A549 (cell line): ENCODE data around the gene TWIST2. TPM values are rescaled to one million over a fixed set of nuclear protein-coding genes. Genes with fewer than 3 reads are reported as not detected.

Experiments
- ATAC-seq, 2 experiments: fragments of 200-7000 bp in 1 of 2; fragments of >200 bp in 1 of 2; cut with Nextera tagmentation in 1 of 2; cut with Tn5 transposase in 1 of 2; 3 replicates each; pipeline versions ENCODE4 v1.8.0 to v1.9.1; 2018 to 2020; ENCODE audit warnings: mild to moderate bottlenecking in 1 of 2, moderate library complexity in 1 of 2
- CTCF ChIA-PET: fragments of 300-600 bp; sonication (Branson Sonifier 250); formaldehyde crosslinking; extraction: SDS; loops from one replicate; lab custom pipeline; 2021; ENCODE audit warnings: antibody characterized with exemption, inconsistent platforms; lab: Yijun Ruan, JAX
- POLR2A ChIA-PET: fragments of 350-600 bp; formaldehyde crosslinking; extraction: SDS; loops from one replicate; lab custom pipeline; 2021; ENCODE audit warnings: antibody characterized with exemption, inconsistent platforms; lab: Yijun Ruan, JAX
- DNase-seq, 2 experiments: peaks; one replicate each; pipeline versions ENCODE4 v3.0.0 to v3.0.0-alpha.2; 2011 to 2016; ENCODE audit warnings: low read depth in 1 of 2, low spot score in 1 of 2
- FAIRE-seq: peaks from 2 replicates; lab custom pipeline; 2011; peaks lifted over from hg19 to GRCh38; lab: Jason Lieb, UNC
- H3K27ac ChIP-seq, 2 experiments: fragments of >200 bp; sonication (Bioruptor Twin); formaldehyde crosslinking; 3 replicates each; pipeline ENCODE4 v1.5.1; 2016 to 2017
- H3K4me1 ChIP-seq: fragments of >200 bp; sonication (Bioruptor Twin); formaldehyde crosslinking; 3 replicates; pipeline ENCODE4 v1.6.1; 2016
- H3K4me2 ChIP-seq: fragments of >200 bp; sonication (Bioruptor Twin); formaldehyde crosslinking; 3 replicates; pipeline ENCODE4 v1.6.1; 2016
- H3K4me3 ChIP-seq: fragments of >200 bp; sonication (Bioruptor Twin); formaldehyde crosslinking; 3 replicates; pipeline ENCODE4 v1.5.1; 2016
- H3K9me3 ChIP-seq: fragments of >200 bp; sonication (Bioruptor Twin); formaldehyde crosslinking; 3 replicates; pipeline ENCODE4 v1.6.1; 2016
- BCL3 ChIP-seq: fragments of >200 bp; sonication (Bioruptor Twin); formaldehyde crosslinking; IDR thresholded peaks from 3 replicates; pipeline ENCODE4 v1.6.1; 2016
- BHLHE40 ChIP-seq: IDR thresholded peaks from 2 replicates; pipeline ENCODE4 v1.6.1; 2012; ENCODE audit warnings: low read depth, low read length, inconsistent platforms
- CBX8 ChIP-seq: fragments of 200-600 bp; sonication (generic); IDR thresholded peaks from 2 replicates; pipeline ENCODE4 v1.6.1; 2016
- CEBPB ChIP-seq, 2 experiments: fragments of >200 bp in 1 of 2; sonication (Bioruptor Twin) in 1 of 2; formaldehyde crosslinking in 1 of 2; IDR thresholded peaks; 2 replicates each; pipeline ENCODE4 v1.6.1; 2012 to 2016
- CHD4 ChIP-seq: fragments of 200-600 bp; sonication (generic); IDR thresholded peaks from 2 replicates; pipeline ENCODE4 v1.6.1; 2016; ENCODE audit warnings: antibody characterized with exemption, mild to moderate bottlenecking, borderline replicate concordance
- EHMT2 ChIP-seq: fragments of 200-600 bp; sonication (generic); IDR thresholded peaks from 2 replicates; pipeline ENCODE4 v1.6.1; 2016; ENCODE audit warnings: antibody characterized with exemption, low read depth, mild to moderate bottlenecking, moderate library complexity
- ELK1 ChIP-seq: fragments of 150-350 bp; IDR thresholded peaks from 2 replicates; pipeline ENCODE4 v1.6.1; 2014; ENCODE audit warnings: low read depth, mild to moderate bottlenecking, low read length
- EP300 ChIP-seq, 2 experiments: fragments of >200 bp; sonication (Bioruptor Twin); formaldehyde crosslinking; IDR thresholded peaks; 2 replicates in 1 of 2; 3 replicates in 1 of 2; pipeline ENCODE4 v1.6.1; 2016 to 2017
- FOSB ChIP-seq: fragments of 250-450 bp; sonication (Bioruptor Pico); IDR thresholded peaks from 2 replicates; pipeline ENCODE4 v1.5.0; 2020; ENCODE audit warnings: mild to moderate bottlenecking, moderate library complexity
- JUNB ChIP-seq: fragments of >200 bp; sonication (Bioruptor Twin); formaldehyde crosslinking; IDR thresholded peaks from 2 replicates; pipeline ENCODE4 v1.6.1; 2016
- PBX3 ChIP-seq: IDR thresholded peaks from 2 replicates; pipeline ENCODE4 v1.6.1; 2012
- POLR2A ChIP-seq: IDR thresholded peaks from 2 replicates; pipeline ENCODE4 v1.6.1; 2012; ENCODE audit warnings: mild to moderate bottlenecking, low read length
- REST ChIP-seq: fragments of 200-600 bp; sonication (generic); IDR thresholded peaks from 2 replicates; pipeline ENCODE4 v1.6.1; 2016; ENCODE audit warnings: antibody characterized with exemption, mild to moderate bottlenecking, moderate library complexity
- RFX5 ChIP-seq: fragments of 450-650 bp; IDR thresholded peaks from 2 replicates; pipeline ENCODE4 v1.7.1; 2014; ENCODE audit warnings: antibody characterized with exemption, mild to moderate bottlenecking, moderate library complexity
- SMC3 ChIP-seq: fragments of >200 bp; sonication (Bioruptor Twin); formaldehyde crosslinking; IDR thresholded peaks from 3 replicates; pipeline ENCODE4 v1.6.1; 2018; ENCODE audit warnings: inconsistent platforms
- TFCP2L1 ChIP-seq: fragments of 250-450 bp; sonication (Bioruptor Pico); IDR thresholded peaks from 2 replicates; pipeline ENCODE4 v1.5.0; 2021; ENCODE audit warnings: mild to moderate bottlenecking
- ZFP36 ChIP-seq: fragments of 450-650 bp; IDR thresholded peaks from 2 replicates; pipeline ENCODE4 v1.6.1; 2014; ENCODE audit warnings: borderline replicate concordance; ENCODE audit not compliant: partially characterized antibody
- ZSCAN20 ChIP-seq: fragments of 250-450 bp; sonication (Bioruptor Pico); IDR thresholded peaks from 2 replicates; pipeline ENCODE4 v1.8.0; 2022; ENCODE audit warnings: mild to moderate bottlenecking, moderate library complexity
- WGBS: methylation state at CpG from one replicate; pipeline ENCODE4 v1.1.6; 2017; ENCODE audit errors: missing lambda C conversion rate; 5-methylcytosine and 5-hydroxymethylcytosine counted together
- polyA plus RNA-seq, 4 experiments: library from polyadenylated mRNA; depleted of rRNA in 3 of 4; stranded (reverse); fragments of >200 nt; fragmentation: RNase III in 1 of 4; extraction: RNeasy Plus Mini Kit Qiagen cat#74134 plus additional on column Dnase treatment in 1 of 4; gene quantifications; 2 replicates in 3 of 4; 3 replicates in 1 of 4; pipeline ENCODE4 v1.2.3, GENCODE V29; 2011 to 2017

TWIST2 gene
- polyA plus RNA-seq, 2 of the 4 experiments (the other 2 are of a cell fraction), result 7.1 to 8.2 TPM

GRCh38 chr2:238892796-238893195, 44.9 kb downstream of the TWIST2 start:
- Histone ChIP-seq H3K4me3 (no peak overlapping the region), H3K9me3 (no peaks in the 10 kb centered on the region), H3K27ac (no peak overlapping the region), H3K4me1 (no peaks in the 10 kb centered on the region), H3K4me2 (no peak overlapping the region)
- no peak for ATAC-seq
- ChIA-PET POLR2A (no interaction called here), CTCF (interaction anchor here (0.9 kb wide), 1 partner anchor 45 kb away, joined by 3 read pairs; the partner anchor contains the start of gene TWIST2)
- no peak for DNase-seq
- TF ChIP-seq SMC3, result no peak
- TF ChIP-seq TFCP2L1 (CRISPR knock-in tag), result no peak
- TF ChIP-seq JUNB, result no peak
- TF ChIP-seq ELK1, result no peak
- WGBS, result 78% methylated on average over 2 of the region's 2 CpGs
- no peak for FAIRE-seq

GRCh38 chr2:238893349-238894000, 45.6 kb downstream of the TWIST2 start:
- 93% methylated on average over 30 of the region's 30 CpGs for WGBS
- ATAC-seq (no peak), FAIRE-seq (no peak), DNase-seq (no peak)
- ChIA-PET POLR2A (no interaction called here), CTCF (interaction anchor here (0.9 kb wide), 1 partner anchor 46 kb away, joined by 3 read pairs; the partner anchor contains the start of gene TWIST2)
- TF ChIP-seq BHLHE40 (no peak), SMC3 (no peak), FOSB (CRISPR knock-in tag) (no peak), JUNB (no peak), POLR2A (no peak), ZSCAN20 (CRISPR knock-in tag) (no peak), RFX5 (no peak), CEBPB (IDR thresholded peaks at IDR 0.05) (no peak)
- H3K27ac ChIP-seq, result no peak overlapping the region
- no peaks in the 10 kb centered on the region for H3K9me3 ChIP-seq
- H3K4me3 ChIP-seq, result no peak overlapping the region
- H3K4me2 ChIP-seq, result no peak overlapping the region
- no peaks in the 10 kb centered on the region for H3K4me1 ChIP-seq

- ATAC-seq (no peak), DNase-seq (no peak), FAIRE-seq (no peak)
- H3K4me1 ChIP-seq, result no peaks in the 10 kb centered on the region
- H3K4me3 ChIP-seq, result no peak overlapping the region
- TF ChIP-seq REST (no peak), ZFP36 (no peak), EHMT2 (no peak), CBX8 (no peak), EP300 (IDR thresholded peaks at IDR 0.05) (no peak), ELK1 (no peak), CHD4 (no peak), BCL3 (no peak), PBX3 (no peak)
- POLR2A ChIA-PET, result no interaction called here
- 71% methylated on average over 9 of the region's 13 CpGs for WGBS
- CTCF ChIA-PET, result interaction anchor here (1.7 kb wide), 1 partner anchor 8 kb away, joined by 6 read pairs; no protein-coding TSS in a partner anchor
- H3K4me2 ChIP-seq, result no peak overlapping the region
- H3K27ac ChIP-seq, result no peak overlapping the region
- no peaks in the 10 kb centered on the region for H3K9me3 ChIP-seq
Measured at GRCh38 chr2:238894226-238894949, 46.5 kb downstream of the TWIST2 start.
